Effector CD8-positive, alpha-beta T cell (primary cell): Measurements from ENCODE around the gene MEPE.

ENCODE experiments used
- DNase-seq: peaks from one replicate; lab custom pipeline; 2025; lab: John Stamatoyannopoulos, UW
- total RNA-seq, 4 experiments: gene quantifications; one replicate each; lab custom pipeline; 2026; lab: John Stamatoyannopoulos, UW

The MEPE gene, protein sequence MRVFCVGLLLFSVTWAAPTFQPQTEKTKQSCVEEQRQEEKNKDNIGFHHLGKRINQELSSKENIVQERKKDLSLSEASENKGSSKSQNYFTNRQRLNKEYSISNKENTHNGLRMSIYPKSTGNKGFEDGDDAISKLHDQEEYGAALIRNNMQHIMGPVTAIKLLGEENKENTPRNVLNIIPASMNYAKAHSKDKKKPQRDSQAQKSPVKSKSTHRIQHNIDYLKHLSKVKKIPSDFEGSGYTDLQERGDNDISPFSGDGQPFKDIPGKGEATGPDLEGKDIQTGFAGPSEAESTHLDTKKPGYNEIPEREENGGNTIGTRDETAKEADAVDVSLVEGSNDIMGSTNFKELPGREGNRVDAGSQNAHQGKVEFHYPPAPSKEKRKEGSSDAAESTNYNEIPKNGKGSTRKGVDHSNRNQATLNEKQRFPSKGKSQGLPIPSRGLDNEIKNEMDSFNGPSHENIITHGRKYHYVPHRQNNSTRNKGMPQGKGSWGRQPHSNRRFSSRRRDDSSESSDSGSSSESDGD
- 0 reads per million in 4 experiments for total RNA-seq

DNA sequence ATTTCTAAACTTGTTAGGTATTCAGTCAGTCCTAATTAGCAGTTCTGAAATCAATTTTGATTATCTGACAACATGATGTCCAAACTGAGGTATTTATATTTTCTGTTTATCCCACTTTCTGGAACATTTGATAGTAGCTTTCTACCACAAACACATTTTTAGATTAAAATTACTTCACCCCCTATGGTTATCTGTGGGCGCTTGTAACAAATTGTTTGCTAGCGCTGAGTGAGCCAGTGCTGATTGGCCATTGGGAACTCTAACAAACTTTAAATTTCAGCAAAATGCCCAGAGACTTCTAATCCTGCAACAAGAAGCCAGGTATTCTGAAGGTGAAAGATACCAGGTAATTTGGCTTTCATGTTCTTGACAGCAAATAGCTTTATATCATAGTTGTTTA lies at the start of gene MEPE:
Gene MEPE, plus strand, starts transcription at position 301 of the 400 bp plus-strand sequence. CDS start 1,746 bp downstream, outside the sequence.
- no peak for DNase-seq

DNA sequence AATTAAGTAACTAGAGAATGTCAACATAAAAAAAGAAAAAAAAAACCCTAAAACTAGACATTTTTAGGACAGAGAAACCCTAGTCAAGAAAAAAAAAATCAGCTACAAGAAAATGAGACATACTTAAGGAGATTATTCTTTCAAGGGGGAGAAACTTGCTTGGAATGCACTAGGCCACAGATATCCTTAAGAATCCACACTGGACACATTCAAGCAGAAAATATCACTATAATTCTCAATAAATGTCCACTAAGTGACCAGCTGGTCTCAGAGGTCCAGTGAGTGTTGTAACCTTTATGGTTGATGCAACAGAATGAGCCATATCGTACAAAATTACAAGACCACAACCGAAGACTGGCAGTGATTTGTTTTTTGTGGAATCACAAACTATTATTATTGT lies 49.0 kb upstream of the MEPE start:
- no peak for DNase-seq

DNA sequence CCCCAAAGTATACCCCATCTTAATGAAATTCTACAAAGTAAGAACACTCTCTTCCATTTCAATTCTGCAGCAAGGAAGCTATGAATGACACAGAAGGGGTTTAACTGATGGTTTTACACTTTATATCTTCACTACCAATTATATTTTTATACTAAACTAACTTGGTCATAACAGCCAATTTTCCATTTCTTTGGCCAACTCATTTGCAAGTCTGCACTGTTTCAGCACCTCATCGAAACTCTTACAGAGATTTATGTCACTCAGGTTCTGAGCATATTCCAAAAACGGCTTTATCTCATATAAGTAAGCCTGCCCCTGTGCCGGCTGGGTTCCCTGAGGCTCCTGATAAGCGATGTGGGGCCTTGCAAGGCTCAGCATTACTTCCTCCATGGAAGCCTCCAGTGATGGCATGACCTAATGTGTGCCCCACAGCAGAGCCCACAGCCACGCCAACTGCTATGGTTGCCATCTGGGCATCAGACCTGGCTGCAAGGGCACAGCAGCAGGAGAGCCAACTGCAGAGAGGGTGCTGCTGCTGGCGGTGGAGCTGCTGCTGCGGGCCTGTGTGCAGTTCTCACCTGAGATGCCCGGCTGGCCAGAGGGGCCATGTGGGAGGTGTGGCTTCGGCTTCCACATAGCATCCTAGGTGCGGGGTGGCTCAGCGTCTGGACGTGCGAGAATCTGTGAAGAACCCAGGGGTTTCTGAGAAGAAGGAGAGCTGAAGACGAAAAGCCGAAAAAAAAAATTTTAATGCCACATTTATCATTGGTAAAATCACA lies 46.8 kb upstream of the MEPE start:
- DNase-seq, result no peak

DNA sequence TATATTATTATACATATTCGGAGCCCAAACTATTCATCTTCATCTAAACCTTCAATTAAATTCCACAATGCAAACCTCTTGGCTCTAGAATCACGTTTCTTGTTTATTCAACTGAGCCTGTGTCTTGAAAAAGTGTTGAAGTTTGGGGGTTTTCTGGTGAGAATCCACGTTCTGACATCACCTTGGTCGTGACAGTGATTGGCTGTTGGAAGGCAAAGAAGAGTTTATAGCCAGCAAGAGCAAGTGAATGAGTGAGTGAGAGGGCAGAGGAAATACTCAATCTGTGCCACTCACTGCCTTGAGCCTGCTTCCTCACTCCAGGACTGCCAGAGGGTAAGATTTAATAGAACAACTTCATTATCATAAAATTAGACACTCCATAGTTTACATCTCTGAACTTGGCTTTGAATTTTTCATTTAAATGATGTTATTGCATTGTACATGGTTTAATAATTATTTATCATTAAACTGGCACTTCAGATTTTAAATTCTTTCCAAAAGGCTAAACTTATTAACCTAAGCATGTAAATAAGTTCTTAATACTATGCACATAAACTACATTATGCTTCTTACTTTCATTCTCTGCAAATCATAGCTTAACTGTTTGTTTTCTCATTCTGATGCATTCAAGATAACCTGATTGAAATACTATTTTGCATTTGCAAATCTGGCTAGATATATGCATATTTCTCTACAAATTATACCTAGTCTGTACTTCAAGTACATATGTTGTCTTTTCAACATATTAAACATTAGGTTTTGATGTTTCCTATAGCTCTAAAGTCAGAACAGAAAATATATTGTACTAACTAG lies 33.3 kb upstream of the MEPE start, which contains the start of gene IBSP:
Gene IBSP, plus strand, starts transcription at position 254 of the 813 bp plus-strand sequence. CDS start 2,808 bp downstream, outside the sequence.
- DNase-seq, result no peak

GRCh38 chr4:87802858-87803257 lies 29.9 kb upstream of the MEPE start:
- no peak for DNase-seq

GRCh38 chr4:87803421-87803820 lies 29.3 kb upstream of the MEPE start:
- DNase-seq, result no peak

DNA sequence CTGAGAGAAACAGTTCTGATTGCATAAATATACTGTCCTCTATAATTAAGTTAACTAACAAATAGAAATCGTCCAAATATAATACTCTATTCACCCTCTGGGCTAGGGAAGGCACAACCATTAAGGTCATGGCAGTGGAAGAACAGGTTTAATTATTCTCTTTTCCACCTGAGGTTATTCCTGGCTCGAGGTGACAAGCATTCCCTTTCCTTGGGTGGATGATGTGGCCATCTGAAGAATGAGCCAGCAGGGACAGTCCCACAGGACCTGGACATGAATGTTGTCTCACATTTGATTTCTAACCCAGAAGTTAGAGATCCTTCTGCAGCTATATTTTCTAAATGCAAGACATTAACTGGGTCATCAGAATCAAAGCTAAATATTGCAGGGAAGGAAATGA lies 27.9 kb upstream of the MEPE start:
- DNase-seq, result no peak

DNA sequence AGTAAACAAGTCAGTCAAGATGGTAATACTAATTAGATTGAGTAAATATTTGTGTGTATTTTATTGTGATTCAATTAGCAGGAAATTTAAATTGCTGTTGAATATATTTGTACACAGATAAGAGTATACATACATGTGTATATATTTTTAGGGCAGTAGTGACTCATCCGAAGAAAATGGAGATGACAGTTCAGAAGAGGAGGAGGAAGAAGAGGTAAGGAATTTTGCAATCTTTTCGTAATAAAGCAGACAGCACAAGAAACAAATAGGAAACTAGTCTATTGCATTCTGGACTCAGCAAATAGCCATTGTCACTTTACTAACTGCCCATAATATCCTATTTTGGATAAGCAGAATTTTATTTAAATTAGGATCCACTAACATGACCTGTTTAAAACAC lies 26.8 kb upstream of the MEPE start:
- no peak for DNase-seq

- no peak for DNase-seq
Measured at GRCh38 chr4:87806520-87806919, 26.2 kb upstream of the MEPE start.

GRCh38 chr4:87807402-87807801 lies 25.4 kb upstream of the MEPE start:
- no peak for DNase-seq

GRCh38 chr4:87811977-87812376 lies 20.8 kb upstream of the MEPE start:
- DNase-seq, result no peak

DNA sequence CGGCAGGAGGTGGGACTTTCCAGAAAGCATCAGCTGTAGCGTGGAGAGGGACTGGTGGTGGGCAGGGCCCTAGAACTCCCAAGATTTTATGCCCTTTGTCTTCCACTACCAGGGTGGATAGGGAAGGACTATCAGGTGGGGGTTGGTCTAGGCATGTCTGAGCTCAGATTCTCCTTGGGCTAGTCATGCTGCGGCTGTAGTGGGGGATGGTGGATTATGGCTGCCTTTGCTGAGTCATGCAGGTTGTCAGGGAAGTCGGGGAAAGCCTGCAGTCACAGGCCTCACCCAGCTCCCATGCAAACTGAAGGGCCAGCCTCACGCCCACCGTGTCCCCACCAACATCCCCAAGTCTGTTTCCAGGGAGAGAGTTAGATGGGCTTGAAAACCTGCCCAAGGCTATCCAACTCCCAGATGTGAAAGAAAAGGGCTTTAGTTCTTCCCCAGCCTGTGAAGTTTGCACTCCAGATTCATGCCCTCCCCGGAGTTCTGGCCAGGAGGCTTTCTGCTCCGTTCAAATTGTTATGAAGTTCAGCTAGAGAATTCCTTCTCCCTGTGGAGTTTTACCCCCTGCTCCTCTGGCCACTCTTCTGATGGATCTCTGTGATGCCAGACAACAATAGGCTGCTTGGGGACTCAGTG lies 13.4 kb upstream of the MEPE start:
- no peak for DNase-seq

DNA sequence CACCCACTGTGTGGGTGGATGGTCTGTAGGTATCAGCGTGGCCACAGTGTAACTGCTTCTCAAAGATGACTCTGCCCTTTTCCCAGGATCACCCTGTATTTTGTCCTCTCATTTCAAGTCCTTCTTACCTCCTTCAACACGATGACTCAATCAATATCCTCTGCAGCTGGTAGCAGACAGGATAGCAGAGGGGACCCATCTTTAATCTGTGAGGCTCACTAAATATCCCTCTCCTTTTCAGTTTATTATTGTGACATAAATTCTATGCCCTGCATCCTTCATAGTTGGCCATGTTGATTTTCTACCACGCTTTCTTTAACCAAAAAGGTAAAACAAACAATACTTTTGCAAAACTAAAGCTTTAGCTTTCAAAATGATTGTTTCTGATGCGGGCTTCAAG lies 9.6 kb upstream of the MEPE start:
- no peak for DNase-seq

GRCh38 chr4:87823724-87824123 lies 9.0 kb upstream of the MEPE start:
- no peak for DNase-seq

DNA sequence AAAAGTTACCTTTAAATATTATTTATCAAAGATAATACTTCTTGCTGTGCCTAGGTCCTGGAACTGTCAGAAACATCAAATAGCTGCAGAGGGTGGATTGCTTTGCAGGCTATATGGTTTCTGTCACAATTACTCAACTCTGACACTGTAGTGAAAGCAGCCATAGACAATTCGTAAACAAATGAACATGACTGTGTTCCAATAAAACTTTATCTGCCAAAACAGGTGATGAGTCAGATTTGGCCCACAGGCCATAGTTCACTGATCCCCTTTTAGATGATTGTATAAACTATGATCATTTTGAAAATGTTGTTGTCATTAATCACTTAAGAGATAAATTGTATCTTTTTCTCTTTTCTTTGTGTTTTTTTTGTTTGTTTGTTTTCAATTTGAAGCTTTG lies 8.4 kb upstream of the MEPE start:
- DNase-seq, result no peak

DNA sequence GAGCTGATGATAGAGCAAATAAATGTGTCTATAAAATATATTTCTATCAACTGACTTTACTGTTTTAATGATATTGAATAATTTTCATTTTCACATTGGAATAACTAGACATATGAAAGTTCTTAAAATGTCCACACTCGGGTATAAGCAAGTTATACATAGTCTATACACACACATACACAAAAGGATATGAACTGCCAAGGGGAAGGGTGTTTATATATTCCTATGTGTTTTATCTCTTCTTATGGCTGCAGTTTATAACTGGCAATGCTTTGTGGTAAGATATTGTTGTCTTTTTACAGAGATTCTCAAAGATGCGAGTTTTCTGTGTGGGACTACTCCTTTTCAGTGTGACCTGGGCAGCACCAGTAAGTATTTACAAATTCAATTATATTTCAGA lies 1.6 kb downstream of the MEPE start:
- DNase-seq, result no peak

DNA sequence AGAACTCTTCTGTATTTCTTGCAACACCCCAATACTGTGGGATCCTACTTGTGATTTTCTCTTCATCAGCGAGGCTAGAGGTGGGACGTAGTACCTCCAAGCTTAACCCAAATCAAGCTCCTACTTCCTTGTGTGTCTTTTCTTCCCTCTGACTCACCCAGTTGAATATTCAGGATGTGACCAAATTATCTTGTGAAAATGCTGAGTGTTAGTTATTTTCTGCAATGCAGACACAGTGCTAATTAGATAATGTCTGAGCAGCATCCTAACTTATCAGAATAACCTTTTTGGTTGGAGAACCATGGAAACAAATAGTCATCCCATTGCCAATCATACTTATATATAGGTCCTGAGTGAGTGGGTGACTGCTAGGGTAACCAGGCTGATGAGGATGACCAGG lies 2.4 kb downstream of the MEPE start:
- no peak for DNase-seq

DNA sequence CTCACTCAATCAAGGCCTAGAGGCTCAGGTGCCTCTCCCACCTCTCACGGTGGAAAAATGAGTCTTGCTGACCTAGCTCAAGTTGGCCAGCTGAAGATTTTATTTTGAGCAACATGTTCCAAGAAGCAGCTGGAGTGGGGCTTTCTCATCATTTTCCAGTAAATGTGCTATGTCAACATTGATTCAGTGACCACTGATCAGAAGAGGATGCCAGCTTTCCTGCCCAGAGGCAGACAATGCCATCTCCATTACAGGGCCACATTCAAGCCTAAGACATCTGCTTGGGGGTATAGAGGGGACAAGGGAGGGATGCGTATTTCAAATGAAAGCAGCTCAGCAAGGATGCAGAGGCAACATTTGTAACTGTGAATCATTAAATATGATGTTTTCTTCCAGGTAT lies 3.0 kb downstream of the MEPE start:
- no peak for DNase-seq

GRCh38 chr4:87838205-87838604 lies 5.4 kb downstream of the MEPE start:
- no peak for DNase-seq

- DNase-seq, result no peak
Measured at GRCh38 chr4:87838890-87839591, 6.3 kb downstream of the MEPE start.

GRCh38 chr4:87839592-87839946 lies 6.8 kb downstream of the MEPE start:
- no peak for DNase-seq
